A549 (cell line): ENCODE data around the gene AGPAT2.

Experiments used
- BCL3 ChIP-seq: fragments of >200 bp; sonication (Bioruptor Twin); formaldehyde crosslinking; IDR thresholded peaks from 3 replicates; pipeline ENCODE4 v1.6.1; 2016
- CTCF ChIP-seq: fragments of >200 bp; sonication (Bioruptor Twin); formaldehyde crosslinking; IDR thresholded peaks from 3 replicates; pipeline ENCODE4 v1.5.1; 2016
- ELK1 ChIP-seq: fragments of 150-350 bp; IDR thresholded peaks from 2 replicates; pipeline ENCODE4 v1.6.1; 2014; ENCODE audit warnings: low read depth, mild to moderate bottlenecking, low read length
- EP300 ChIP-seq, 2 experiments: fragments of >200 bp; sonication (Bioruptor Twin); formaldehyde crosslinking; IDR thresholded peaks; 2 replicates in 1 of 2; 3 replicates in 1 of 2; pipeline ENCODE4 v1.6.1; 2016 to 2017
- HDAC2 ChIP-seq: fragments of 200-600 bp; sonication (generic); IDR thresholded peaks from 2 replicates; pipeline ENCODE4 v1.6.1; 2016
- JUNB ChIP-seq: fragments of >200 bp; sonication (Bioruptor Twin); formaldehyde crosslinking; IDR thresholded peaks from 2 replicates; pipeline ENCODE4 v1.6.1; 2016
- KDM1A ChIP-seq: fragments of 200-600 bp; sonication (generic); IDR thresholded peaks from 2 replicates; pipeline ENCODE4 v1.6.1; 2016; ENCODE audit warnings: low read depth, mild to moderate bottlenecking
- MAFK ChIP-seq: fragments of 450-650 bp; IDR thresholded peaks from 2 replicates; pipeline ENCODE4 v1.6.1; 2014; ENCODE audit not compliant: partially characterized antibody
- MAX ChIP-seq: IDR thresholded peaks from 2 replicates; pipeline ENCODE4 v1.6.1; 2012
- PHF8 ChIP-seq: fragments of 200-600 bp; sonication (generic); IDR thresholded peaks from 2 replicates; pipeline ENCODE4 v1.6.1; 2016; ENCODE audit warnings: low read depth, mild to moderate bottlenecking, antibody characterized with exemption, moderate library complexity, borderline replicate concordance
- POLR2A ChIP-seq: IDR thresholded peaks from 2 replicates; pipeline ENCODE4 v1.6.1; 2012; ENCODE audit warnings: mild to moderate bottlenecking, low read length
- RARB ChIP-seq: fragments of 250-450 bp; sonication (Bioruptor Pico); IDR thresholded peaks from 2 replicates; pipeline ENCODE4 v1.8.0; 2021; ENCODE audit warnings: mild to moderate bottlenecking, moderate library complexity
- REST ChIP-seq: fragments of 200-600 bp; sonication (generic); IDR thresholded peaks from 2 replicates; pipeline ENCODE4 v1.6.1; 2016; ENCODE audit warnings: antibody characterized with exemption, mild to moderate bottlenecking, moderate library complexity
- USF2 ChIP-seq: fragments of 450-650 bp; IDR thresholded peaks from 2 replicates; pipeline ENCODE4 v1.6.1; 2014; ENCODE audit warnings: antibody characterized with exemption

GRCh38 chr9:136719195-136719880, 32.1 kb upstream of the AGPAT2 start:
- TF ChIP-seq CTCF (no peak), EP300 (IDR thresholded peaks at IDR 0.05) (no peak), REST (no peak), MAFK (no peak), RARB (no peak), MAX (no peak), ELK1 (no peak), USF2 (no peak), HDAC2 (no peak), POLR2A (no peak), JUNB (no peak), BCL3 (no peak), KDM1A (no peak), PHF8 (no peak)
